NB4 (cell line): Measurements from ENCODE around the gene ADI1.

Source experiments
- DNase-seq: peaks from one replicate; pipeline ENCODE4 v3.0.0; 2010; ENCODE audit warnings: low read depth
- H3K4me3 ChIP-seq: one replicate; pipeline ENCODE4 v1.5.1; 2011; ENCODE audit warnings: mild to moderate bottlenecking, low read depth, low read length, moderate library complexity
- MYC ChIP-seq: IDR thresholded peaks from 2 replicates; pipeline ENCODE4 v1.6.1; 2011; ENCODE audit warnings: low read depth, low read length
- POLR2A ChIP-seq: IDR thresholded peaks from 2 replicates; pipeline ENCODE4 v1.6.1; 2011; ENCODE audit warnings: mild to moderate bottlenecking; ENCODE audit not compliant: insufficient read length; ENCODE audit errors: extremely low read depth
- TF ChIP-seq, protein P1 (sequence below): IDR thresholded peaks from one replicate; pipeline ENCODE4 v1.5.1; 2012; ENCODE audit warnings: low read depth, low read length
- TF ChIP-seq, protein P2 (sequence below): IDR thresholded peaks from 2 replicates; pipeline ENCODE4 v1.6.1; 2011; ENCODE audit warnings: low read depth, low read length

Gene ADI1

DNA sequence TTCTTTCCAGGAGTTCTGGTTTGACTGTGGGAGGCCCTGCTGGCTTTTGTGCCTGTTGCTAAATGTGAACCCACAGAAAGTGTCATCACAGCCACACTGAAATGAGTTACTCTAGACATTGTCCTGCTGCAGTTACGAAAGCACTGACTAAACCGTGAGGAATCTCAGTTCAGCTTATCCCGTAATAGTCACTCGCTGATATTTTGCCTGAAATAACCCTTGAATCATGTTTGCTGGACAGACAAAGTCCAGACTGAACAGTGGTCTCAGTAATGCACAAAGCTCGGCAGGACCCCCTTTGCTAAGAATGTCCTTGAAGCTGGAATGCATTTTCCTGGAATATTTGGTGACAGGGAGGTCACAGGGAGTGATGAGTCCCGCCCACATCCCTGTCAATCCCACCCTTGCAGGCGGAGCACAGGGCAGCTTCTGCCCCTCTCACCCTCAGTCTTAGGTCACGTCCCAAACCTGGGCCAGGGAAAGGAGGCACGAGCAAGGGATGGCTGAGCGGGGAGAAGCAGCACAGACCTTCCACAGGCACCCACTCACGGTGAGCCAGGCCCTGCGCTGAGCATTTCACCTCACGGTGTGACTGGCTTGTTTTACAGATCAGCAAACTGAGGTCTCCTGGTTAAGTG is 53.4 kb downstream of the ADI1 start:
- no peak overlapping the region for H3K4me3 ChIP-seq
- DNase-seq = no peak
- TF ChIP-seq, protein P1, sequence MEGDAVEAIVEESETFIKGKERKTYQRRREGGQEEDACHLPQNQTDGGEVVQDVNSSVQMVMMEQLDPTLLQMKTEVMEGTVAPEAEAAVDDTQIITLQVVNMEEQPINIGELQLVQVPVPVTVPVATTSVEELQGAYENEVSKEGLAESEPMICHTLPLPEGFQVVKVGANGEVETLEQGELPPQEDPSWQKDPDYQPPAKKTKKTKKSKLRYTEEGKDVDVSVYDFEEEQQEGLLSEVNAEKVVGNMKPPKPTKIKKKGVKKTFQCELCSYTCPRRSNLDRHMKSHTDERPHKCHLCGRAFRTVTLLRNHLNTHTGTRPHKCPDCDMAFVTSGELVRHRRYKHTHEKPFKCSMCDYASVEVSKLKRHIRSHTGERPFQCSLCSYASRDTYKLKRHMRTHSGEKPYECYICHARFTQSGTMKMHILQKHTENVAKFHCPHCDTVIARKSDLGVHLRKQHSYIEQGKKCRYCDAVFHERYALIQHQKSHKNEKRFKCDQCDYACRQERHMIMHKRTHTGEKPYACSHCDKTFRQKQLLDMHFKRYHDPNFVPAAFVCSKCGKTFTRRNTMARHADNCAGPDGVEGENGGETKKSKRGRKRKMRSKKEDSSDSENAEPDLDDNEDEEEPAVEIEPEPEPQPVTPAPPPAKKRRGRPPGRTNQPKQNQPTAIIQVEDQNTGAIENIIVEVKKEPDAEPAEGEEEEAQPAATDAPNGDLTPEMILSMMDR = no peak
- TF ChIP-seq, protein P2, sequence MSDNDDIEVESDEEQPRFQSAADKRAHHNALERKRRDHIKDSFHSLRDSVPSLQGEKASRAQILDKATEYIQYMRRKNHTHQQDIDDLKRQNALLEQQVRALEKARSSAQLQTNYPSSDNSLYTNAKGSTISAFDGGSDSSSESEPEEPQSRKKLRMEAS = no peak
- no peak for TF ChIP-seq POLR2A
- TF ChIP-seq MYC = no peak

DNA sequence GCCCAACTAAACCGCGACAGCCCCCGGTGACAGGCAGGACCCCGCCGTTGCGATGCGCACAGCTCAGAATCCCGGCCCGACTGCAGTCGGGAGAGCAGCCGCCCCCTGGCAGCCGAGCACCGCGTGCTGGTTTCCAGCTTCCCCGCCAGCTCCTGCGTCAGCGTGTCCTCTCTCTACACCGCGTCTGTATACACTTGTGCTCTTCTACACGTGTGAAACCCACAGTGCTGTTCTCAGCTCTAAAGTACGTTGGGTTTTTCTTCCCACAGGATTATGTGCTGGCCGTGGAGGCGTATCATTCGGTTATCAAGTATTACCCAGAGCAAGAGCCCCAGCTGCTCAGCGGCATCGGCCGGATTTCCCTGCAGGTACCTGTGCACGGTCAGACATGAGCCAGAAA is 54.0 kb downstream of the ADI1 start:
- no peak for DNase-seq
- no peak for TF ChIP-seq POLR2A
- TF ChIP-seq, protein P1 = no peak
- TF ChIP-seq MYC = no peak
- TF ChIP-seq, protein P2 = no peak

GRCh38 chr2:3464401-3465005 is 54.8 kb downstream of the ADI1 start:
- H3K4me3 ChIP-seq = no peak overlapping the region
- DNase-seq = no peak
- TF ChIP-seq, protein P1 = no peak
- TF ChIP-seq MYC = no peak
- TF ChIP-seq POLR2A = no peak
- TF ChIP-seq, protein P2 = no peak

More for the DNA sequence above, 54.0 kb downstream of the ADI1 start:
- no peak overlapping the region for H3K4me3 ChIP-seq

DNA sequence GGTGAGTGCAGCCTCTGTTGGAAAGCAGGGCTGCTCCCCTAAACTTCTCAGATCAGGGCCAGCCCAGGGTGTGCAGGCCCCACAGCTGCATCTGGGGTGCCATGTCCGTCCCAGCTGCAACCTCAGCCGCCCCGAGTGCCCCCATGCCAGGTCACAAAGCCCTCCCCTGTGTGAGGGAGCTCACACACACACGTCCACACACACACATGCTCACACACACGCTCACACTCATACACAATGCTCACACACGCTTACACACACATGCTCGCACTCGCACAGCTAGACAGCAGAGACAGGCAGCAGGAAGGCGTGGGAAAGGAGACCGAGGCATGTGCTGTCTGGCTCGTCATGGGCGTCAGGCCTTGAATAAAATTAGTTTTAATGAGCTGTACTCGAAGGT is 55.4 kb downstream of the ADI1 start:
- DNase-seq = no peak
- TF ChIP-seq MYC = no peak
- H3K4me3 ChIP-seq = no peak overlapping the region

- TF ChIP-seq, protein P2 = no peak
- TF ChIP-seq, protein P1 = no peak
- TF ChIP-seq MYC (no peak), POLR2A (no peak)
- no peak for DNase-seq
- H3K4me3 ChIP-seq = no peak overlapping the region
These were observed 56.0 kb downstream of the ADI1 start for GRCh38 chr2:3463186-3463835.

DNA sequence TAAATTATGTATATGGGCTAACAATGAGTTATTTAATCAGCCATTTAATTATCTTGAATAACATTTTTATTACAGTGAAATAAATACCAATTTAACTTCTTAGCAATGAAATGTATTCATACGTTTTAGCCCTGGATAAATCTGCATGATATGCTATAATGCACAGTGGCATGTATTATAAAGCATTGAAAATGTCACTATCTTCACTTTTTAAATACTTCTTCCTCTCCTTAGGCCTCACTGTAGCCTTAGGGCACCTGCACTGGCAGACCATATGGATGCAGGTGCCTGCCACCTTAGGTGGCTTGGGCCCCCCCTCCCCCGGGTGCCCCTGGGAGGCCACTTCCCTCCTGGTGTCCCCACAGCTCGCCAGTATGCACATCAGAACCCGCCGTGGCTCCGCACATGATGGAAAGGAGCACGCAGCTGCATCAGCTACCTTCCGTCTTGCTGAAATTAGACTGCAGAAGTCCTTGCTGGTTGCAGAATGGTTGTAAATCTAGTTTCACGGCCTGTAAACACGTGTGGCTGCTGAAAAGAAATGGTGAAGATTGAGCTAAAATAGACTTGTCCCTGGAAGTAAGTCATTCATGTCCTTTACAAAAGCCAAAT is 56.7 kb downstream of the ADI1 start:
- no peak overlapping the region for H3K4me3 ChIP-seq
- no peak for DNase-seq
- TF ChIP-seq, protein P2 = no peak
- no peak for TF ChIP-seq MYC
- TF ChIP-seq, protein P1 = no peak
- TF ChIP-seq POLR2A = no peak
